NCI-H1105 (cell line): ENCODE results near the gene ARF3.

ENCODE experiments used
- DNase-seq: peaks from one replicate; lab custom pipeline; 2025; lab: John Stamatoyannopoulos, UW

ARF3 gene

GRCh38 chr12:48966177-48966895 lies 9.0 kb upstream of the ARF3 start:
- DNase-seq = no peak

- no peak for DNase-seq
Measured at GRCh38 chr12:48965298-48965838, 8.1 kb upstream of the ARF3 start.

- DNase-seq = no peak
Measured at GRCh38 chr12:48961801-48962200, 4.5 kb upstream of the ARF3 start.

- no peak for DNase-seq
Measured at GRCh38 chr12:48961331-48961730, 4.0 kb upstream of the ARF3 start.

GRCh38 chr12:48960834-48961233 lies 3.5 kb upstream of the ARF3 start:
- DNase-seq = no peak

- no peak for DNase-seq
Measured at GRCh38 chr12:48958049-48958388, 732 bp upstream of the ARF3 start.

GRCh38 chr12:48956279-48957140 lies 777 bp downstream of the ARF3 start:
- peak; percentile 68 for DNase-seq

GRCh38 chr12:48954841-48955501 lies 2.3 kb downstream of the ARF3 start:
- no peak for DNase-seq

- DNase-seq = no peak
Measured at GRCh38 chr12:48954061-48954460, 3.2 kb downstream of the ARF3 start.

- DNase-seq = no peak
Measured at GRCh38 chr12:48952691-48953090, 4.6 kb downstream of the ARF3 start.

- no peak for DNase-seq
Measured at GRCh38 chr12:48947727-48948126, 9.6 kb downstream of the ARF3 start.

GRCh38 chr12:48946943-48947342 lies 10.3 kb downstream of the ARF3 start:
- DNase-seq = no peak

- no peak for DNase-seq
Measured at GRCh38 chr12:48946205-48946604, 11.1 kb downstream of the ARF3 start.

GRCh38 chr12:48943221-48943620 lies 14.1 kb downstream of the ARF3 start:
- DNase-seq = no peak

GRCh38 chr12:48940181-48940580 lies 17.1 kb downstream of the ARF3 start:
- no peak for DNase-seq

- DNase-seq = no peak
Measured at GRCh38 chr12:48938805-48939204, 18.5 kb downstream of the ARF3 start.

GRCh38 chr12:48937170-48937569 lies 20.1 kb downstream of the ARF3 start:
- no peak for DNase-seq

GRCh38 chr12:48936379-48936979 lies 20.8 kb downstream of the ARF3 start:
- DNase-seq = peak; percentile 19

- DNase-seq = no peak
Measured at GRCh38 chr12:48934312-48934706, 23.0 kb downstream of the ARF3 start.

- no peak for DNase-seq
Measured at GRCh38 chr12:48933664-48934311, 23.5 kb downstream of the ARF3 start.

GRCh38 chr12:48932878-48933277 lies 24.4 kb downstream of the ARF3 start:
- no peak for DNase-seq

GRCh38 chr12:48930475-48930874 lies 26.8 kb downstream of the ARF3 start:
- no peak for DNase-seq
